Measurements from ENCODE around the gene YTHDC2. TPM values are rescaled to one million over a fixed set of nuclear protein-coding genes. Genes with fewer than 3 reads are reported as not detected.

YTHDC2 gene
- polyA plus RNA-seq, 1 donor (not counting 4 experiments of a cell fraction or from before 2014, with no cell fraction given), result 15.2 TPM

DNA sequence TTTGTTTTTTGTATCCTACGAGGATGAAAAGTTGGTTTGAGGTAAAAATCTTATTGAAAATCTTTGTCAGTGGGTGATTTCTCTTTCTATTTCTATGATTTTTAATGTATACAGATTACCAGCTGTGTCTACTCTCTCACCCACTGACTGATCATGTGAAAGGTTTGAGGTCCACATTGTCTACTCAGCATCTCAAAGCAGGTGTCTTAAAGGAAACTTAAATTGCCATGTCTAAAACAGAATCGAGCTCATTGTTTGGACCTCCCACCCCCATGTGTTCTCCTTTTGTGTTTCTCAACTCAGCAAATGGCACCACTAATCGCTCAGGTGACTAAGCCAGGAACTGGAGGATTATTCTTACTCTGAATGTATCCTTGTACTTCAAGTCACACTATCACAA lies 121.5 kb downstream of the YTHDC2 start:
- Histone ChIP-seq H3K79me2 (ENCODE audit: control insufficient read depth, insufficient read depth, low read length) (no peaks in the 10 kb centered on the region), H3K4me1 (ENCODE audit: control insufficient read depth, extremely low read depth, insufficient read depth, low read length) (no peaks in the 10 kb centered on the region), H3K4me2 (ENCODE audit: control insufficient read depth, extremely low read depth, insufficient read depth, low read depth, low read length) (no peak overlapping the region), H3K9me3 (ENCODE audit: control insufficient read depth, low read depth, low read length) (no peaks in the 10 kb centered on the region), H3K27me3 (ENCODE audit: control insufficient read depth, extremely low read depth, insufficient read depth, low read length) (no peaks in the 10 kb centered on the region), H3K9ac (ENCODE audit: control insufficient read depth, extremely low read depth, insufficient read depth, low read length) (no peak overlapping the region), H2AFZ (ENCODE audit: control insufficient read depth, low read length) (no peak overlapping the region), H3K27ac (ENCODE audit: control insufficient read depth, insufficient read depth, low read length) (no peak overlapping the region), H3K36me3 (ENCODE audit: control insufficient read depth in 2 of 2, extremely low read depth in 1 of 2, insufficient read depth in 2 of 2, low read length in 2 of 2) (no peaks in the 10 kb centered on the region), H4K20me1 (ENCODE audit: control insufficient read depth, extremely low read depth, insufficient read depth, low read length) (no peaks in the 10 kb centered on the region), H3K4me3 (ENCODE audit: control insufficient read depth in 2 of 3, extremely low read depth in 1 of 3, insufficient read depth in 2 of 3, low read depth in 1 of 3, low read length in 3 of 3) (no peak overlapping the region), H3K9me1 (ENCODE audit: control insufficient read depth, extremely low read depth, insufficient read depth, low read length) (no peaks in the 10 kb centered on the region)
- FAIRE-seq (no peak), DNase-seq (ENCODE audit: low read depth, low spot score) (no peak)
- dilution Hi-C loops (cut with MboI; ENCODE audit: extremely low pct_ligation_motif_present, low sequenced_read_pairs), result no loop called here
- TF ChIP-seq, protein P1, sequence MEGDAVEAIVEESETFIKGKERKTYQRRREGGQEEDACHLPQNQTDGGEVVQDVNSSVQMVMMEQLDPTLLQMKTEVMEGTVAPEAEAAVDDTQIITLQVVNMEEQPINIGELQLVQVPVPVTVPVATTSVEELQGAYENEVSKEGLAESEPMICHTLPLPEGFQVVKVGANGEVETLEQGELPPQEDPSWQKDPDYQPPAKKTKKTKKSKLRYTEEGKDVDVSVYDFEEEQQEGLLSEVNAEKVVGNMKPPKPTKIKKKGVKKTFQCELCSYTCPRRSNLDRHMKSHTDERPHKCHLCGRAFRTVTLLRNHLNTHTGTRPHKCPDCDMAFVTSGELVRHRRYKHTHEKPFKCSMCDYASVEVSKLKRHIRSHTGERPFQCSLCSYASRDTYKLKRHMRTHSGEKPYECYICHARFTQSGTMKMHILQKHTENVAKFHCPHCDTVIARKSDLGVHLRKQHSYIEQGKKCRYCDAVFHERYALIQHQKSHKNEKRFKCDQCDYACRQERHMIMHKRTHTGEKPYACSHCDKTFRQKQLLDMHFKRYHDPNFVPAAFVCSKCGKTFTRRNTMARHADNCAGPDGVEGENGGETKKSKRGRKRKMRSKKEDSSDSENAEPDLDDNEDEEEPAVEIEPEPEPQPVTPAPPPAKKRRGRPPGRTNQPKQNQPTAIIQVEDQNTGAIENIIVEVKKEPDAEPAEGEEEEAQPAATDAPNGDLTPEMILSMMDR (optimal IDR thresholded peaks at IDR 0.05 in 1 of 3, IDR thresholded peaks at IDR 0.05 in 1 of 3, conservative IDR thresholded peaks at IDR 0.05 in 1 of 3; ENCODE audit: extremely low read depth in 1 of 3, insufficient read depth in 2 of 3, low read length in 3 of 3), result no peak
- TF ChIP-seq EZH2 (IDR thresholded peaks at IDR 0.05; ENCODE audit: low read length), result no peak

DNA sequence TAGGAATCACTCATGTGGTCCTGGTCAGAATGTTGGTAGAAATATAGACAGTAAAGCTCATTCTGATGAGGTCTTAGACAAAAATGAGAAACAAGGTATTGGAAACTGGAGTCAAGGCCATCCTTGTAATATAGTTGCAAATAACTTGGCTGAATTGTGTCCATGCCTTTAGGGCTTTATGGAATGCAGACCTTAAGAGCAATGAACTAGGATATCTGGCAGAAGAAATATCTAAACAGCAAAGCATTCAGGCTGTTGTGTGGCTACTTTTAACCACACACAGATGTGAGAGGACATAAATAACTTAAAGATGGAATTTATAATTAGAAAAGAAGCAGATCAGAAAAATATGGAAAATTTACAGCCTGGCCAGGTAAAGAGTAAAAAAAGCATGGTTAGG lies 128.2 kb downstream of the YTHDC2 start:
- Histone ChIP-seq H3K9ac (ENCODE audit: control insufficient read depth, extremely low read depth, insufficient read depth, low read length) (no peak overlapping the region), H3K4me2 (ENCODE audit: control insufficient read depth, extremely low read depth, insufficient read depth, low read depth, low read length) (no peak overlapping the region), H3K27me3 (ENCODE audit: control insufficient read depth, extremely low read depth, insufficient read depth, low read length) (no peaks in the 10 kb centered on the region), H2AFZ (ENCODE audit: control insufficient read depth, low read length) (no peak overlapping the region), H3K9me1 (ENCODE audit: control insufficient read depth, extremely low read depth, insufficient read depth, low read length) (no peaks in the 10 kb centered on the region), H3K27ac (ENCODE audit: control insufficient read depth, insufficient read depth, low read length) (no peak overlapping the region), H3K79me2 (ENCODE audit: control insufficient read depth, insufficient read depth, low read length) (no peaks in the 10 kb centered on the region), H3K9me3 (ENCODE audit: control insufficient read depth, low read depth, low read length) (no peaks in the 10 kb centered on the region), H3K4me3 (ENCODE audit: control insufficient read depth in 2 of 3, extremely low read depth in 1 of 3, insufficient read depth in 2 of 3, low read depth in 1 of 3, low read length in 3 of 3) (no peak overlapping the region), H3K4me1 (ENCODE audit: control insufficient read depth, extremely low read depth, insufficient read depth, low read length) (no peaks in the 10 kb centered on the region), H3K36me3 (ENCODE audit: control insufficient read depth in 2 of 2, extremely low read depth in 1 of 2, insufficient read depth in 2 of 2, low read length in 2 of 2) (no peaks in the 10 kb centered on the region), H4K20me1 (ENCODE audit: control insufficient read depth, extremely low read depth, insufficient read depth, low read length) (no peaks in the 10 kb centered on the region)
- FAIRE-seq (no peak), DNase-seq (ENCODE audit: low read depth, low spot score) (no peak)
- dilution Hi-C loops (cut with MboI; ENCODE audit: extremely low pct_ligation_motif_present, low sequenced_read_pairs), result no loop called here
- TF ChIP-seq, protein P1 (optimal IDR thresholded peaks at IDR 0.05 in 1 of 3, IDR thresholded peaks at IDR 0.05 in 1 of 3, conservative IDR thresholded peaks at IDR 0.05 in 1 of 3; ENCODE audit: extremely low read depth in 1 of 3, insufficient read depth in 2 of 3, low read length in 3 of 3), result no peak
- TF ChIP-seq EZH2 (IDR thresholded peaks at IDR 0.05; ENCODE audit: low read length), result no peak

Small RNAs within 50 kb of the gene (small RNA-seq; reads per million reads assigned to genes)
- gene RNU4ATAC13P (ENCODE audit: insufficient read length in 3 of 3, low read depth in 3 of 3, low replicate concordance in 1 of 3), result 0 reads per million in 3 experiments

Other genes with a start within 250 kb of the YTHDC2 start
- gene TSSK1B, start 78.7 kb upstream of the YTHDC2 start, polyA plus RNA-seq, result 0.02 to 0.07 TPM (median 0.05 TPM) in 3 replicates
- gene MCC, start 25.2 kb upstream of the YTHDC2 start, polyA plus RNA-seq, result 20.0 to 27.4 TPM (median 24.6 TPM) in 3 replicates

All from keratinocyte (primary cell).